Coronary artery (tissue), 2 donors: ENCODE results near the gene ABCB10.
"Not testable (repeated sequence)": the region's sequence is repeated elsewhere in the genome, so short reads cannot be mapped to it uniquely, and the experiment has no call there.

Experiments used
- DNase-seq: peaks from one replicate; pipeline ENCODE4 v3.0.0-alpha.2; 2017; ENCODE audit warnings: low spot score
- H3K27ac ChIP-seq, 2 donors: fragments of 200-600 bp; sonication (generic); one replicate each; pipeline ENCODE4 v1.5.1; 2016 to 2019
- H3K4me3 ChIP-seq: fragments of 200-600 bp; sonication (generic); 2 replicates; pipeline ENCODE4 v1.5.1; 2016; ENCODE audit warnings: mild to moderate bottlenecking, moderate library complexity
- TF ChIP-seq, protein P1 (sequence below): fragments of 200-600 bp; sonication (generic); IDR thresholded peaks from one replicate; pipeline ENCODE4 v1.5.1; 2019; ENCODE audit warnings: antibody characterized with exemption

The ABCB10 gene

DNA sequence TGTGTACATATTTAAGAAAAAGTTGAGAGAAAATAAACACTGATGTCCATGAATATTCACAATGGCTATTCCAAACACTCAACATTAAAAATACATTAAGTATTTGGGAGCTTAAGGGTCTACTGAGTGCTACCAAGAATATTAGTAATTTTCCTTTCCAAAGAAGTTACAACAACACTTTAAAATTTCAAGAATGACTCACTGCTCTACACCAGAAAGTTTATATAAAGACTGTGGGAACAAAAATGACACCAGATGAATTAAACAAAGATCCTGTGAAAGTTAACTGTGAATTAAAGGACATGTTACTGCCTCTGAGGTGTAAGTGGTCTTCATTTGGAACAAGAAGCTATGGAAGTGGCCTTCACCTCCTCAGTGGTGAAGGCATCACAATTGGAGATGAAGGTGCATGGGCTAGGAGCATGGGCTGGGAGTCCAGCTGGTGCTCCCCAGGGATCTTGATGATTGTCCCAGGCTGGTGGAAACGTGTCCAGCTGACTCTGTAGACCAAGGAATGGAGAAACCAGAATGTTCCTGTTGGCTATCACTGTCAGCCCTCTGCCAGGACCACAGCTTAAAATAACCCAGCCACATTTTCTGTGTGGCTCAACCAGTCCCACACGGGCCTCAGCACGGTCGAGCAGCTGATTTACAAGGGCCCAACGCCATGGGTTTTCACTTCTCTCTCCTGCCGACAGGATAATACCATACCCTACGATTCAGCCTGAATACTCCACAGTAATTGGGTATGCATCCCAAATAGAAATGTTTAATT lies 38.6 kb upstream of the ABCB10 start:
- H3K4me3 ChIP-seq: peak overlapping the region; percentile 35
- peak; percentile 95 for DNase-seq
- TF ChIP-seq, protein P1, sequence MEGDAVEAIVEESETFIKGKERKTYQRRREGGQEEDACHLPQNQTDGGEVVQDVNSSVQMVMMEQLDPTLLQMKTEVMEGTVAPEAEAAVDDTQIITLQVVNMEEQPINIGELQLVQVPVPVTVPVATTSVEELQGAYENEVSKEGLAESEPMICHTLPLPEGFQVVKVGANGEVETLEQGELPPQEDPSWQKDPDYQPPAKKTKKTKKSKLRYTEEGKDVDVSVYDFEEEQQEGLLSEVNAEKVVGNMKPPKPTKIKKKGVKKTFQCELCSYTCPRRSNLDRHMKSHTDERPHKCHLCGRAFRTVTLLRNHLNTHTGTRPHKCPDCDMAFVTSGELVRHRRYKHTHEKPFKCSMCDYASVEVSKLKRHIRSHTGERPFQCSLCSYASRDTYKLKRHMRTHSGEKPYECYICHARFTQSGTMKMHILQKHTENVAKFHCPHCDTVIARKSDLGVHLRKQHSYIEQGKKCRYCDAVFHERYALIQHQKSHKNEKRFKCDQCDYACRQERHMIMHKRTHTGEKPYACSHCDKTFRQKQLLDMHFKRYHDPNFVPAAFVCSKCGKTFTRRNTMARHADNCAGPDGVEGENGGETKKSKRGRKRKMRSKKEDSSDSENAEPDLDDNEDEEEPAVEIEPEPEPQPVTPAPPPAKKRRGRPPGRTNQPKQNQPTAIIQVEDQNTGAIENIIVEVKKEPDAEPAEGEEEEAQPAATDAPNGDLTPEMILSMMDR: no peak
- peak overlapping the region; percentile 83 to 90 for H3K27ac ChIP-seq

DNA sequence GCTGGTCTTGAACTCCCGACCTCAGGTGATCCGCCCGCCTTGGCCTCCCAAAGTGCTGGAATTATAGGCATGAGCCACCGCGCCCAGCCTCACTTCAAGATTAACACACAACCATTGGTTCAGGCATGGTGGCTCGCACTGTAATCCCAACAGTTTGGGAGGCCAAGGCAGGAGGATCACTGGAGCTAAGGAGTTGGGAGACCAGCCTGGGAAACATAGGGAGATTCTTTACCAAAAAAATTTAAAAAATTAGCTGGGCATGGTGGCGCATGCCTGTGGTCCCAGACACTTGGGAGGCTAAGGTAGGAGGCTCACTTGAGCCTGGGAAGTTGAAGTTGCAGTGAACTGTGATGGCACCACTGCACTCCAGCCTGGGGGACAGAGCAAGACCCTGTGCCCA lies 37.4 kb upstream of the ABCB10 start:
- H3K27ac ChIP-seq: peak overlapping the region; percentile 83 to 90

DNA sequence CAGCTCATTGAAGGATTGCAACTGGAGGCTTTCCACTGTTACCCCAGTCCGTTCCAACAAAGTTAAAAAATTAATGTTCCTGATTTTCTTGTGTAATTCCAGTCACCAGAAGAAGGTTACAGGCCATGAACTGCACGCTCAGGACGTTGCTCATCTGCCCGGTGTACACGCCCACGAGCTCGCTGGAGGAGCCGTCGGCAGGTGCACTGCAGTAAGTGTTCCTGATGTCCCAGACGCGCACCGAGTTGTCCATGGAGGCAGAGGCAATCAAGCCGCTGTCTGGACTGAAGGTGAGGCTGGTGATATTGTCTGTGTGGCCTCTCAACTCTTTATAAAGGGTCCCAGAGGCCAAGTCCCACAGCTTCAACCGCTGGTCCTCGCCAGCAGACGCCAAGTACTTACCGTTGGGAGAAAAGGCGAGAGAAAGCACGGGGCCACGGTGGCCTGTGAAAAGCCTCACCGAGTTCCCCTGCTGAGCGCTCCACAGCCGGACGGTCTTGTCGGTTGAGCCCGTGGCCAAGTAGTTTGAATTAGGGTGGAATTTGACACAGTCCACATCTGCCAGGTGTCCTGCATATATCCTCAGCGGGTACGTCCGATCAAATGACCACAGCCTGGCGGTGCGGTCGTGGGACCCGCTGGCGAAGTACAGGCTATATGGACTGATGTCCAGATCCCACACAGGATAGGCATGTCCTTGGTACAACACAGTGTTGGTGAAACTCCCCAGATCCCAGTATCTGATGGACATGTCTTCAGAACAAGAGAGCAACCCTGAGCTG lies 35.9 kb upstream of the ABCB10 start:
- peak overlapping the region; percentile 83 to 90 for H3K27ac ChIP-seq
- TF ChIP-seq, protein P1: no peak

More for the DNA sequence above, 37.4 kb upstream of the ABCB10 start:
- DNase-seq, H3K4me3 ChIP-seq: not testable (repeated sequence)

DNA sequence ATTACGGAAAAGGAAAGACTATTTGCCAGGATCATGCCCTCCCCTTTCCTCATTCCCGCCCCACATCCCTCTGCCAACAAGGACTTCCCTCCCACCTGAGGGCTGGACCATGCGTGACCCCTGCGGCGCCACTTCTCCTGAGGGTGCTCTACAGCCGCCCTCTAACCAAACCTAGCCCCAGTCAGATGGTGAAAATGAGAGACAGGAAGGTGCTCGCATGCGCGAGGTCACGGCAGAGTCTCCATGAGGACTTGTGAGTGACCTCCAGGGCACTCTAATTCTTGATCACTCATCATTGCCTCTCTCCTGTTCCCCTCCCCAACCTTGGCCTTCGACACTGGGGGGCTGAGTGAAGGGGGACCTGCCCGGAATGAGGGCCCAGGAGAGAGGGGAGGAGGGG lies 35.3 kb upstream of the ABCB10 start:
- Histone ChIP-seq H3K27ac (peak overlapping the region; percentile 83 to 90), H3K4me3 (no peak overlapping the region)
- no peak for DNase-seq
- TF ChIP-seq, protein P1: no peak

More for the DNA sequence above, 35.9 kb upstream of the ABCB10 start:
- no peak for DNase-seq
- no peak overlapping the region for H3K4me3 ChIP-seq

DNA sequence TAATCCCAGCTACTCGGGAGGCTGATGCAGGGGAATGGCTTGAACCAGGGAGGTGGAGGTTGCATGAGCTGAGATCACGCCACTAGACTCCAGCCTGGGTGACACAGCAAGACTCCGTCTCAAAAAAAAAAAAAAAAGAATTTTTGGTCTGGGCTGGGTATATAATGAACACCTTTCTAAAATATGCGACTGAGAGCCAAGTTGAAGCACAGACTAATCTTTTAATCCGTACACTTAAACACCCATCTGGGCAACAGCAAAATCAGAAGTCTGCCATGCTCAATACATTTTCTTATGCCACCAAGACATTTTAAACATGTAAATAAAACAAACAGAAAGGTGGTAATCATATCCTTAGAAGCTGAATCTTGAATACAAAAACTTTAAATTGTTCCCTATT lies 31.6 kb upstream of the ABCB10 start:
- TF ChIP-seq, protein P1: no peak
- H3K4me3 ChIP-seq: no peak overlapping the region
- no peak overlapping the region for H3K27ac ChIP-seq
- DNase-seq: no peak

DNA sequence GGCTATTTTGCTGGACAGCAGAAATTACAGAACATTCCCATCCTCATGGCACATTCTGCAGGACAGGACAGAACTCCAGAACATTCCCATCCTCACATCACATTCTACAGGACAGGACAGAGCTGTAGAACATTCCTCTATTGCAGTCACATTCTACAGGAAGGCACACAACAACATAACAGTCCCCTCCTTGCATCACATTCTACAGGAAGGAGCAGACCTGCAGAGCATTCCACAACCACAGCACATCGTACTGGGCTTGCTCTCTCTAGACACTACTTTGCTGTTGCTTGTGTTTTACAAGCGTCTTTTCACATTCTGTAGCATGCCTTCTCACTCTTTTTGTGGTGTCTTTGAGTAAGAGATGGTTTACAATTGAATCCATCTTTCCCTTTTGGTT lies 26.8 kb upstream of the ABCB10 start:
- TF ChIP-seq, protein P1: no peak
- no peak for DNase-seq

DNA sequence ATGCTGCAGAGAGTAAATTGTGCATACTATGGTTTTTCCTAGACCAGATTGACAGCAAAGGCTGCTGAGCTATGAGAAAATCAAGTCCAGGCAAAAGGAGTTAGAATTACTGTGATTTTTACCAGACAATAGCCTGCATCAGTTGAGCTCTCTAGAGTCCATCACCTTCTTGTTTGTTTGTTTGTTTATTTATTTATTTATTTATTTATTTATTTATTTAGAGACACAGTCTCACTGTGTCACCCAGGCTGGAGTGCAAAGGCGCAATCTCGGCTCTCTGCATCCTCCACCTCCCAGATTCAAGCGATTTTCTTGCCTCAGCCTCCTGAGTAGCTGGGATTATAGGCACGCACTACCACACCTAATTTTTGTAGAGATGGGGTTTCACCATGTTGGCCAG lies 24.2 kb upstream of the ABCB10 start:
- TF ChIP-seq, protein P1: no peak
- H3K4me3 ChIP-seq: no peak overlapping the region
- H3K27ac ChIP-seq: peak overlapping the region in 1 of 2 donors; percentile 86
- no peak for DNase-seq

More for the DNA sequence above, 26.8 kb upstream of the ABCB10 start:
- no peak overlapping the region for H3K4me3 ChIP-seq
- H3K27ac ChIP-seq: no peak overlapping the region
